Breast epithelium (tissue), 3 donors: ENCODE measurements around the gene OSCP1.

Source experiments
- POLR2A ChIP-seq: fragments of 450-650 bp; IDR thresholded peaks from one replicate; pipeline ENCODE4 v1.6.1; 2016; ENCODE audit warnings: antibody characterized with exemption, mild to moderate bottlenecking, moderate library complexity
- TF ChIP-seq, protein P1 (sequence below), 3 donors: fragments of 450-650 bp; IDR thresholded peaks; one replicate each; pipeline ENCODE4 v1.5.1; 2016 to 2017; ENCODE audit warnings: antibody characterized with exemption in 3 of 3, mild to moderate bottlenecking in 3 of 3, moderate library complexity in 3 of 3

- TF ChIP-seq, protein P1, sequence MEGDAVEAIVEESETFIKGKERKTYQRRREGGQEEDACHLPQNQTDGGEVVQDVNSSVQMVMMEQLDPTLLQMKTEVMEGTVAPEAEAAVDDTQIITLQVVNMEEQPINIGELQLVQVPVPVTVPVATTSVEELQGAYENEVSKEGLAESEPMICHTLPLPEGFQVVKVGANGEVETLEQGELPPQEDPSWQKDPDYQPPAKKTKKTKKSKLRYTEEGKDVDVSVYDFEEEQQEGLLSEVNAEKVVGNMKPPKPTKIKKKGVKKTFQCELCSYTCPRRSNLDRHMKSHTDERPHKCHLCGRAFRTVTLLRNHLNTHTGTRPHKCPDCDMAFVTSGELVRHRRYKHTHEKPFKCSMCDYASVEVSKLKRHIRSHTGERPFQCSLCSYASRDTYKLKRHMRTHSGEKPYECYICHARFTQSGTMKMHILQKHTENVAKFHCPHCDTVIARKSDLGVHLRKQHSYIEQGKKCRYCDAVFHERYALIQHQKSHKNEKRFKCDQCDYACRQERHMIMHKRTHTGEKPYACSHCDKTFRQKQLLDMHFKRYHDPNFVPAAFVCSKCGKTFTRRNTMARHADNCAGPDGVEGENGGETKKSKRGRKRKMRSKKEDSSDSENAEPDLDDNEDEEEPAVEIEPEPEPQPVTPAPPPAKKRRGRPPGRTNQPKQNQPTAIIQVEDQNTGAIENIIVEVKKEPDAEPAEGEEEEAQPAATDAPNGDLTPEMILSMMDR (IDR thresholded peaks at IDR 0.05) = no peak
- TF ChIP-seq POLR2A = no peak
Measured at GRCh38 chr1:36391271-36391670, 59.0 kb downstream of the OSCP1 start.
